Stimulated activated CD8-positive, alpha-beta memory T cell treated with anti-CD3 and anti-CD28 coated beads, Interleukin-4, amount 100 ng/mL, for 48 hours (primary cell): ENCODE measurements around the gene GABRD.

Source experiments
- DNase-seq: peaks from one replicate; pipeline ENCODE4 v3.0.0-alpha.2; 2020

Gene GABRD

DNA sequence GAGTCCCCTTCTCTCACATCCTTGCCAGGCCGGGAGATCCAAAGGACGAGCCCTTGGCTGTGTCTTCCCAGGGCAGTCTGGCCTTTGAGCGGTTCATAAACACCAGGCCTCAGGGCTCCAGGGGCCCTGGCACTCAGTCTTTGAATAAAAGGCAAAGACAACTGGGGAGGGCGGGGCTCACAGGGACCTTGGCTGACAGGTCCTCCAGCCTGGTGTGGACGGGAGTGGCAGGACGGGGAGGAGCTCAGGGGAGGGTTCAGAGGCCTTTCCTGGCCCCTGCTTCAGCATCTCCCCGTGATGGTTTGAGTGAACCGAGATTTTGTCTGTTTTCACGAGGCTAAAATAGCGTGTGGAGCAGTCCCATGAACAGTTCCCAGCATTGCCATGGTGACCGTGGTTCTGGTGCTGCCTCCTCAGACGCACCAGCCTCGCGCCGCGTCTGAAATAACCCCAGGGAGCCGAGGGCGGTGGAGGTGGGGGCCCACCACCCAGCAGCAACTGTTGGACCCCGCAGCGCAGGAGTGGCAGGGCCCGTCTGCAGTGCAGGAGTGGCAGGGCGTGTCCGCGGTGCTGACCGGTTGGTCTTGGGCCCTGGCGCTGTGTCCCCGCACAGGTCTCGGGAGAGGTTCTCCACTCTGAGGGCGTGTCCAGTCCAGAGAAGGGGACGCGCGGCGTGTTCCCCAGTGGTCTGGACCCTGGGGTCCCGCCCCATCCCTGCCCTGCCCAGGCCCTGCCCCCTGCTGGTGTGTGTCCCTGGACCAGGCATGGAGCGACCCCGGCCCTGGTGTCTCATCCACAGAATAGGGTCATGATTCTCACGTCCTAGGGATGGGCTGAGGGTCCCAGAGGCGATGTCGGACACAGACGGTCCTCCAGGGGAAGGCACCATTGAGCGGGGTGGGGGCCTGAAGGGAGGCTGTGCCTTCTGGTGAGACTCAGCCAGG, 24.0 kb downstream of the GABRD start:
- DNase-seq: no peak

GRCh38 chr1:2043886-2044285, 24.7 kb downstream of the GABRD start:
- DNase-seq: no peak

GRCh38 chr1:2044510-2045319, 25.6 kb downstream of the GABRD start:
- DNase-seq: peak; percentile 88

GRCh38 chr1:2045468-2046173, 26.5 kb downstream of the GABRD start:
- no peak for DNase-seq

DNA sequence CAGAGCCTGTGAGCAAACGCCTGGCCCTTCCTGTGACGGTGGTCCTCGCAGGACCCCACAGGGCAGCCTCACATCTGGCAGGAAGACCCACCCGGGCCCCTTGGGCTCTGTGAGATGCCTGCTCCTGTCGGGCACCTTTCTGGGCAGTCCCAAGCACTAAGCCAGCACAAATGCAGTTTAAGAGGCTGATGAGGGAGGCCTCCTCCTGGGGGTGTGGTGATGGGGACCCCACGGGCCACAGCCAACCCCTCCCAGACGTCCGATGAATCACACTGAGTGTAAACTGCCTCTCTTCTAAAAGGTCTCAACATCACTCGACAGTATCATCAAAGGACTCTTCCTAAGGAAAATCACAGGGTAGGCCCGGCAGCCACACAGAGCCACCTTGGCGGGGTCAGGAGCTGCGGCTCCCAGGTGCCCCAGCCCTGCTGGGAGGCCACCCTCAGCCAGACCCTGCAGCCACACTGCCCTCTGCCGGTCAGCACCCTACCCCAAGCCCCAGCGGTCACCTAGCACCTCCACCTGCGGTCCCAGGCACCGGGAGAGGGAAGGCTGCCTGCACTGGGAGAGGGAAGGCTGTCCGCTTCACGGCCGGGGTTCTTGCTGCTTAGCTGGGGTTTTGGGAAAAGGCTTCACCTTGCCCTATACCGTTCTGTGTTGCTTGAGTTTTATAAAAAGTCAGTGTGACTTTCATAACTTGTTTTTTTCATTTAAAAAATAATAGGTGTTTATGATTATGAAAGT, 27.2 kb downstream of the GABRD start:
- DNase-seq: peak; percentile 77

DNA sequence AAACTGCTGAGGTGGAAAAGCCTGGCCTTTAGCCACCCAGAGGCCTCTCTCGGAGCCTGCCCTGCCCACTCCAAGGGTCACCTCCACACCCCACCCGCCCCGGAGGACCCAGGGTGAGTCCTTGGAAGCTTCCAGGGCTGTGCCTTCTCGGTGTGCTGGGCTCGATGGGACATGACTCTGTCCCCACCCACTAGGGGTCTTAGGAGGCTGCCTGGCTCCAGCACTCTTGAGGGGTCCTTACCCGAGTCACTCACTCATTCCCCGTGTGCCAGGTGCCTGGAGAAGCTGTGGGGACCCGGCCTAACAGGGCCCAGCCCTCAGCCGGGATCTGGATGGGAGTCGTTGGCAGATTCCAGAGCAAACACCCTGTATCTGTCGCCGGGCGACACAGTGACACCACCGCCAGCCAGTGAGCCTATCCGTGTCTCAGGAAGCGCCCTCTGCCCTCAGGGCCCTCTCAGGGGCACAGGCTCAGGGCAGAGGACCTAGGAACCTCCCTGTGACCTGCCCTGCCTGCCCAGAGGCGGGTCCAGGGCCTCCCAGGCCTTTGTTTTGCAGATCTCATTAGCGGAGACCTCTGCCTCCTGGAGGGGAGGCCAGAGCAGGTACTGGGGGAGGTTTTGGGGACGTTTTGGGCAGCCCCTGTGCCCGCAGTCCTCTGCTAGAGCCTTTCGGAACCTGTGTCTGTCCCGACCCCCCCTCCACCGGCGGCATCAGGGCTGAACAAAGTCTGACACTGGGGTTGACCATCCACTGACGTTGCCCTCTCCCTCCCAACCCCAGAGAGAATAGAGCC, 28.0 kb downstream of the GABRD start:
- no peak for DNase-seq

DNA sequence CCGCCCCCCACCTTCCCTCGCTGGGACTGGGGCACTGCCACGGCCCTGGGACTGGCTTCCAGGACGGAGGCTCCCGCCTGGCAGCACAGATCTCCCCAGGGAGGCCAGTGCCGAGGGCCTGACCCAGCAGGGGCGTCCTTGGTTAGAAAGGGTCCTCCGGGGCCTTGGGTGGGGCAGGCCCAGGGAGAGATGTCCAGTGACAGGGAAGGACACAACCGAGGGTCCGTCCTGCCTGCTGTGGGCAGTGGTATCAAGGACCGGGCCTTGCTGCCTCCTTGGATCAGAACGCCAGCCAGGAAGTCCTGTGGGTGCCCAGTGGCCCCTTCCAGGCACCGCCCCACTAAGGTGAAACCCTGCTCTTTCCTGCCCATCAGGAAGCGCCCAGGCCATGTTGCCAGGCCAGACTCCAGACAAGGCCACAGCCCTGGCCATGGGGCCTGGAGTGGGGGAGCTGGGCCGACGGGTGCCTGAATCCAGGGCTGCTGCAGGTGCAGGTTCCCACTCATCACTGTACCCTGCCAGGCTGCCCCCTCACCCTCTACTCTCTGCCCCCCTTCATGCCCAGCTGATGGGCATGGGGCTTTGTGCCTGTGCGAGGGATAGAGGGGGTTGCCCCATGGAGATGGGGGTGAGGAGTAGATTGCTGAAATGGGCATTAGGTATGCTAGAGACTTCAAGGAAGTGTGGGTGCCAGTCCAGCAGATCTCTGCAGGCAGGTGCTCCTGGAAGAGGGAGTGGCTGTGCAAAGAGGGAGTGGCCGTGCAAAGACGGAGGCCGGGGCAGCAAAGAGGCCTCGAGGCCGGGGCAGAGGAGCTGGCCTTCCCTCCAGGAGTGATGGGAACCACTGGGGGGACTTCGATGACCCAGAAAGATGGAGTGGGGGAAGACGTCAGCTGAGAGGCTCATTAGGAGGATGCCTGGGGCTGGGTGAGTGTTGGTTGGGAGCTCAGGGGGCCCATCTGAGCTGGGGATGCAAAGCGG, 28.9 kb downstream of the GABRD start:
- no peak for DNase-seq

DNA sequence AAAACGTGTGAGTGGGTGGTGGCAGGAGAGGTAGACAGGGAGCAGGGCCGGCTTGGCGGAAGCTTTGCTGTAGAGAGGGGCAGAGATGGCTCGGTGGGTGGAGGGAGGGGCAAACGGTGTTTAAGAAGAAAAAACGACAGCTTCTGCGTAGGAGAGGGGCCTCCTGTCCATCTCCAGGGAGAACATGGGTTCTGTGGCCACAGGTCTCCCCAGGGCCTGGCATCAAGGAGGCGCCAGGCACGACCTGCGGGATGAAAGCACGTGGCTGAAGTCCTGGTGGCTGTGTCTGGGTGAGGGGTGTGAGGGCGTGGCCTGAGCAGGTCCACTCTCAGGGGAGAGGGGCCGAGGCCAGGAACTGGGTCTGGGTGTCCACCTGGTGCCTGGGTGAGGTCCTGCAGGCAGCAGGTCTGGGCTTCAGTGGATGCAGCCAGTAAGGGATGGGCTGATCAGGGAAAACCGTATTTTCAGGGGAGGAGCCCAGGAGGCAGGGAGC, 30.1 kb downstream of the GABRD start:
- DNase-seq: peak; percentile 41

GRCh38 chr1:2049718-2050431, 30.7 kb downstream of the GABRD start, which contains the start of gene PRKCZ:
Gene PRKCZ, plus strand, starts transcription at chr1:2050411. Its CDS starts 220 bp downstream, at chr1:2050631.
- peak; percentile 95 for DNase-seq

GRCh38 chr1:2050461-2050792, 31.3 kb downstream of the GABRD start:
- DNase-seq: no peak

DNA sequence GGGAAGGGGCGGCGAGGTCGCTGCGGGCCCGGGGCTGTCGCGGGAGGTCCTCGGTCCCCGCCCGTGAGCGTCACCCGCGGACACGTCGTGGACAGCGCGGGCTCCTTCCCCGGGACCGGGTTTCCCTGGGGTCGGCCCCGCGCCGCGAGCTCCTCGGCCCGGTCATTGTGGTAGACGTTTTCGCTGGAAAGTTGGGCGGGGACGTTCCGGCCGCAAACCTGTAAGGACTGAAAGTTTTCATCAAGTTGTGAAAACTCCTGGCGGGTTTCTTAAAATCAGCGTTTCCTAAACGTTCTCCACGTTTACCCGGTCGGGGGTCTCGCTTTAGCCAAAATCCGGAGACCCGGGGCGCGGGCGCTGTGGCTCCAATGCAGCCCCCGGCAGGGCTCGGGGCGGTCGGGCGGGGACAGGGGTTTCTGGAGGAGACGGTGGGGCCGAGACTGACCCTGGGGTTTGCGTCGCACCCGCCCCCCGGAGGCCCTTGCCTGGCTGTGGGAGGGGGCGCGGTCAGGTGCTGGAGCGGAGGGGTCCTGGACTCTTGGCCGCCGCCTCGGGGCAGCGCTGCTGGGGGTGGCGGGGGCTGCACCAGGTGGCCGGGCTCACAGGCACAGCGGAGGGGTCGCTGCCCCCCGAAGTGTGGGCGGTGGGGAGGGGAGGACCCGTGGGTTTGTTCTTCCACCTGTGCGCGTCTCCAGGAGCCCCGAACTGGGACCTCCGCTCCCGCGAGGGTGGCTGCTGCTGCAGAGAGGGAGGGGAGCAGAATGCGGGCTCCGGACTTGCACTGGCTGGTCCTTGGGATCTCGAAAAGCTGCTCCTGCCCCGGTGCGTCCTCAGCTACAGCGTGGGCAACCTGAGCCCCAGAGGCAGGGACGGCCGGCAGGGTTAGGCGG, 31.9 kb downstream of the GABRD start:
- DNase-seq: peak; percentile 41

GRCh38 chr1:2052054-2052679, 33.0 kb downstream of the GABRD start:
- DNase-seq: no peak

- no peak for DNase-seq
These were observed 33.6 kb downstream of the GABRD start for GRCh38 chr1:2052756-2053155.

DNA sequence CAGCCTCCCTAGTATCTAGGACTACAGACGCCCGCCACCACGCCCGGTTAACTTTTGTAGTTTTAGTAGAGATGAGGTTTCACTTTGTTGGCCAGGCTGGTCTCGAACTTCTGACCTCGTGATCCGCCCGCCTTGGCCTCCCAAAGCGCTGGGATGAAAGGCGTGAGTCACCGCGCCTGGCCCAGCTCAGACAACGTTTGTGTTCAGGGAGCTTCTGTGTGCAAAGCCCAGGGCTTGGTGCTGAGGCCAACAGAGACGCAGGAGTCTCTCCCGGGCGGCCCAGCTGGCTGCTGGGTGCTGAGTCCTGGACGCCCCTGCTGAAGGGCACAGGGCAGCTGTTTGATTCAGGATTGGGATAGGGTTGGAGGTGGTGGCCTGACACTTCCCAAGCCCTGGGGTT, 34.1 kb downstream of the GABRD start:
- no peak for DNase-seq

- DNase-seq: no peak
These were observed 34.7 kb downstream of the GABRD start for GRCh38 chr1:2053784-2054376.

- DNase-seq: no peak
These were observed 35.4 kb downstream of the GABRD start for GRCh38 chr1:2054560-2054959.

- no peak for DNase-seq
These were observed 36.9 kb downstream of the GABRD start for GRCh38 chr1:2055911-2056575.
